Right renal cortex interstitium (tissue), 3 donors: Measurements from ENCODE around the gene CDH4. TPM values are rescaled to one million over a fixed set of nuclear protein-coding genes. Genes with fewer than 3 reads are reported as not detected.

Experiments
- DNase-seq, 3 donors: peaks; one replicate each; pipeline ENCODE4 v3.0.0-alpha.2; 2013; ENCODE audit warnings: low read depth in 3 of 3, low spot score in 2 of 3
- polyA plus RNA-seq, 3 donors: library from polyadenylated mRNA; unstranded; fragments of 120-200 nt; gene quantifications; one replicate each; pipeline ENCODE4 v1.2.1, GENCODE V29; 2013; ENCODE audit not compliant: insufficient read length in 3 of 3

CDH4 gene
- polyA plus RNA-seq, 3 donors: 5.8 to 6.8 (median 5.9) TPM

GRCh38 chr20:61567204-61567603 lies 315.1 kb downstream of the CDH4 start:
- no peak for DNase-seq

- DNase-seq: peak in 1 of 3 donors; percentile 49
Measured at GRCh38 chr20:61569825-61570224, 317.8 kb downstream of the CDH4 start.

GRCh38 chr20:61570646-61571195 lies 318.7 kb downstream of the CDH4 start:
- no peak for DNase-seq

- no peak for DNase-seq
Measured at GRCh38 chr20:61571221-61571620, 319.2 kb downstream of the CDH4 start.

GRCh38 chr20:61571916-61572711 lies 320.1 kb downstream of the CDH4 start:
- no peak for DNase-seq

- no peak for DNase-seq
Measured at GRCh38 chr20:61572789-61573188, 320.7 kb downstream of the CDH4 start.

GRCh38 chr20:61573415-61574305 lies 321.6 kb downstream of the CDH4 start:
- no peak for DNase-seq

GRCh38 chr20:61575151-61575937 lies 323.3 kb downstream of the CDH4 start:
- DNase-seq: no peak

GRCh38 chr20:61576372-61576771 lies 324.3 kb downstream of the CDH4 start:
- no peak for DNase-seq

GRCh38 chr20:61577065-61577464 lies 325.0 kb downstream of the CDH4 start:
- DNase-seq: no peak

- no peak for DNase-seq
Measured at GRCh38 chr20:61579908-61580307, 327.8 kb downstream of the CDH4 start.

- DNase-seq: no peak
Measured at GRCh38 chr20:61580958-61581824, 329.1 kb downstream of the CDH4 start.

GRCh38 chr20:61581825-61582188 lies 329.7 kb downstream of the CDH4 start:
- DNase-seq: no peak

- no peak for DNase-seq
Measured at GRCh38 chr20:61582196-61582923, 330.3 kb downstream of the CDH4 start.

GRCh38 chr20:61583356-61583755 lies 331.3 kb downstream of the CDH4 start:
- no peak for DNase-seq

- DNase-seq: no peak
Measured at GRCh38 chr20:61584851-61585250, 332.8 kb downstream of the CDH4 start.

GRCh38 chr20:61585764-61586163 lies 333.7 kb downstream of the CDH4 start:
- no peak for DNase-seq

- DNase-seq: no peak
Measured at GRCh38 chr20:61587036-61587435, 335.0 kb downstream of the CDH4 start.

GRCh38 chr20:61587681-61588289 lies 335.7 kb downstream of the CDH4 start:
- DNase-seq: no peak
